HG03135 (cell line): Measurements from ENCODE around the gene NSMF.
"Not testable (repeated sequence)": the region's sequence is repeated elsewhere in the genome, so short reads cannot be mapped to it uniquely, and the experiment has no call there.

ENCODE experiments used
- ATAC-seq: cut with Tn5 transposase; IDR thresholded peaks from one replicate; pipeline ENCODE4 v1.9.1; 2021; ENCODE audit warnings: mild to moderate bottlenecking, moderate library complexity; ENCODE audit not compliant: unreplicated experiment

NSMF gene

GRCh38 chr9:137459601-137460362 lies 648 bp upstream of the NSMF start:
- ATAC-seq = no peak

DNA sequence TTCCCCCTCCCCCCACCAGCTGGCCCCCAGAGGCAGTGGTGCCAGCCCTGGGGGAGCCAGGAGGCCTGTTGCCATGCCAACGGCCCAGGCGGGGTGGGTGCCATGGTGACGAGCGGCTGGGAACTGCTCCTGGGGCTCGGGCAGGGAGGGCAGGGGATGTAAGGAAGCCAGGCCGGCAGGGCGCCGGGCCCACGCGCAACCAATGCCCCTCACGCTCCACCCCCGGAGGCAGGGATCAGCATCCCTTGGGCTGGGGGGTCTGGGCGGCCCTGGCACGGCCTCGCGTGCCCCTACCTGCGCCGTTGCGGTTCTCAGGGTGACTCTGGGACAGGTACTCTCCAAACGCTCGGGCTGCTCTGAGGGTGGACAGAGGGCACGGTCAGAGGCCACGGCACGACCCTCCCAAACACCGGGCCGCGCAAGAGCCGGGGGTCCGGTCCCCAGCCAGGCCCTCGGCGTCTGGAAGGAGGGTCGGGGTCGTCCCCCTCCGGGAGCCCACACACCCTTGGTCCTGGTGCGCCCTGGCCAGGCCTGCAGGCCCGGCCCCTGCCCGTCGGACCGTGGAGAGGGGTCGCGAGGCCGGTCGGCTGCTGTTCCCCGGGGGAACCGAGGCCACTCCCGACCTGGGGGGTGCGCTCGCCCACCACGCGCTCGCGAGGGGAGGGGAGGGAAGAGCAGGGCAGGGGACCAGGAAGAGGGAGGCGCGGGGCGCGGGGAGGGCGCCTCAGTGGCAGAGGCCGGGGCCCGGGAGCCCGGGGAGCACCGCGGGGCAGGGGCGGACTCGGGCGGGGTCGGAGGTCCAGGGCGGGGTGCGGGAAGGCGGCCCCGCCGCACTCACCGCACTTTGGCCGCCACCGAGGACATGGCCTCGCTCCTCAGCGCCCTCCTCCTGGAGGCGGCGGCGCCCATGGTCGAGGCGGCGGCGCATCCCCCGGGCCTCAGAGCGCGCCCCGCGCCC lies 661 bp downstream of the NSMF start:
- ATAC-seq = peak; percentile 7

GRCh38 chr9:137457406-137458193 lies 1.5 kb downstream of the NSMF start:
- no peak for ATAC-seq

DNA sequence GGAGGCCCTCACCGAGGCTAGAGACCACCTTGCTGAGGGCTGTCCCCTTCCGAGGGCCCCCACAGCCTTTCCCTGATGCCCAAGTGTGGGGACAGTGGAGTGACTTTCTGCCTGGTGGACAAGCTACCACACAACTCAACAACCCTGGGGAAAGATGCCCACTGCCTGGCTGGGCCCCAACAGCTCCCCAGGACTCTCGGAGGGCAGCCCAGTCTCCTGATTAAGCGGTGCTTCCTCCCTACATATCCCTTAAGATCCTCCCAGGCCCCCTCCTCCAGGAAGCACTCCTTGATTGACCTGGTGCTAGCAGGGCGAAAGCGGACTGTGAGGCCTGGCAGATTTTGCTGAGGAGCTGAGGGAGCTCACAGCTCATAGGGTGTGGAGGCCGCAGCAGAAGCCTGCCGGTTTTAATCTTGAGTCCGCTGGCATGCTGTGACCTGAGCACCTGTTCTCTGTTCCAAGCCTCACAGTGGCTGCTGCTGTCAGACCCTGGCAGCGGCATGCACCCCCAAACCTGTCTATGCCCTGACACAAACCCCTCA lies 2.2 kb downstream of the NSMF start:
- ATAC-seq = no peak

DNA sequence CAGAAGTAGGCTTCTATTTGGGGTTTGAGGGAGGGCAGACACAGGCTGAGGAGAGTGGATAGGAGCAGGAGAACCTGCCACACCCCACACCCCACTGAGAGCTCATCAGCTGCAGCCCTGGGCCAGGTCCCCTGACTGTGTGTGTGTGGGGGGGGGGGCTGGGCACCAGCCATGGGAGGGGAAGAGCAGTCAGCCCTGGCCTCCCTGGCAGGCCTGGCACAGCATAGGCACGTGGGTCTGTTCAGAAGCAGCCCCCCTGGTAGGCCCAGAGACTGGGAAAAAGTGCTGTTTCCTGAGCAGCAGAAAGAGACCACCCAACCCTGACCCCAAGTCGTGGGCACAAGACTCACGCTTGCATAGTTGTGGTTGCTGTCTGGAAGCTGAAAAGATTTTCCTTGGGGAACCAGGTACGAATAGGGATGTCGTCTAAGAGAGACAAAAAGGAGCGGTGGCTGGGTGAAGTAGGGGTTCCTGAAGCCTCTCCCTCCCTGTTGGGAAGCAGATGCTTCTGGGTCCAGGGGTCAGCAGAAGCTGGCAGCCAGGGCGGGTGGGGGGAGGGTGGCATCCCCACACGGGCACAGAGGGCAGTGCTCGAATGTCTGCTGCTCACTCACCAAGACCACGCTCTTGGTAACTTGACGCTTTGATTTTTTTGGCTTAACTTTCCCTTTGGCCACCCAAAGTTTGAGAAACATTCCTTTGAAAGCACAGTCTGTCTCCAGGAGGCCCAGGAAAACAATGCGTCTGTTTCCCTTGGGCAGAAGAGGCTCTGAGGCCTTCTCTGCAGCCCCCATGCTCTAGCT lies 2.9 kb downstream of the NSMF start:
- no peak for ATAC-seq

DNA sequence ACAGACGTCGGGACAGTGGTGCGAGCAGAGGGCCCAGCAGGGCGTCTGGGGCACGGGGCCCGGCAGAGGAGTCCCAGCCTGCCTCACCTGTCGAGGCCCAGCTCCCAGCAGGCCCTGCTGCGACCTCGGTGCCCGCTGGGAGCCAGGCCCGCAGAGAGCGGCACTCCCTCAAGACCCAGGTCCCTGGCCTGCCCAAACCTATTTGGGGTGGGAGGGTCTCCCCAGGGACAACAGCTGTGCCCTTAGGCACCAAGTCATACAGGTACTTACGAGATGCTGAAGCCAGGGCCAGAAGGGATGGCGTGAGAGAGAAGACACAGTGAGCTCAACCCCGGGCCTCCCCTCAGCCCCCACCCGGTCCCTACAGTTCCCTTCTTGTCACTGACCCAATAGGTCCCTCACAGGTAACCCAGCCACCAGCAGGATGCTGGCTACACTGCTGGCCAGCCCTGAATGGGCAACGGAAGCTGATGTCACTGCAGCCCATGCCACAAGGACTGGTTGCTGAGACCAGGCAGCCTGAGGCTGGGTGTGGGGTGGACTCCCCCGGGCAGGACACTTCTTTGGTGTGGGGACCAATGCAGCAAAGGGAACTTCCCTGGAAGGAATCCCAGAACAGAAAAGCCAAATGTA lies 3.7 kb downstream of the NSMF start:
- ATAC-seq = no peak

GRCh38 chr9:137454597-137455358 lies 4.4 kb downstream of the NSMF start:
- no peak for ATAC-seq

GRCh38 chr9:137454145-137454596 lies 5.0 kb downstream of the NSMF start:
- ATAC-seq = no peak

DNA sequence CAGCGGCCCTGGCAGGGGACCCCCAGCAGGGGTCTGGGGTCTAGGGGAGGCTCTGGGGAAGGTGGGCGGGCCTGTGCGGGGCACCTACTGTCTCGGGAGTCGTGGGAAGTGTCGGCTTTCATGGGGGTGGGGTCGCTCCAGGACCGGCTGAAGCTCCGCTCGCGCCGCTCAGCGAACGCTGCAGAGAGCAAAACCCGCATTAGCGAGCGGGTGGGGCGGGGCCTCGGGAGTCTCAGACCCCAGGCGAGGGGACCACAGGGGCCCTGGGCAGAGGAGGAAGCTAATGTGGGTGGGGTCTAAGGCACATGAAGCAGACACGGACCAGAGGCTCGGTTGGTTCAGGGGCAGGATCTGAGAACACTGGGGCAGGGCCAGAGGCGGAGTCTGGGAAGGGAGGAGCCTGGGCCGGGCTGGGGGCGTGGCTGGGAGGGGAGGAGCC lies 5.5 kb downstream of the NSMF start:
- ATAC-seq = no peak

DNA sequence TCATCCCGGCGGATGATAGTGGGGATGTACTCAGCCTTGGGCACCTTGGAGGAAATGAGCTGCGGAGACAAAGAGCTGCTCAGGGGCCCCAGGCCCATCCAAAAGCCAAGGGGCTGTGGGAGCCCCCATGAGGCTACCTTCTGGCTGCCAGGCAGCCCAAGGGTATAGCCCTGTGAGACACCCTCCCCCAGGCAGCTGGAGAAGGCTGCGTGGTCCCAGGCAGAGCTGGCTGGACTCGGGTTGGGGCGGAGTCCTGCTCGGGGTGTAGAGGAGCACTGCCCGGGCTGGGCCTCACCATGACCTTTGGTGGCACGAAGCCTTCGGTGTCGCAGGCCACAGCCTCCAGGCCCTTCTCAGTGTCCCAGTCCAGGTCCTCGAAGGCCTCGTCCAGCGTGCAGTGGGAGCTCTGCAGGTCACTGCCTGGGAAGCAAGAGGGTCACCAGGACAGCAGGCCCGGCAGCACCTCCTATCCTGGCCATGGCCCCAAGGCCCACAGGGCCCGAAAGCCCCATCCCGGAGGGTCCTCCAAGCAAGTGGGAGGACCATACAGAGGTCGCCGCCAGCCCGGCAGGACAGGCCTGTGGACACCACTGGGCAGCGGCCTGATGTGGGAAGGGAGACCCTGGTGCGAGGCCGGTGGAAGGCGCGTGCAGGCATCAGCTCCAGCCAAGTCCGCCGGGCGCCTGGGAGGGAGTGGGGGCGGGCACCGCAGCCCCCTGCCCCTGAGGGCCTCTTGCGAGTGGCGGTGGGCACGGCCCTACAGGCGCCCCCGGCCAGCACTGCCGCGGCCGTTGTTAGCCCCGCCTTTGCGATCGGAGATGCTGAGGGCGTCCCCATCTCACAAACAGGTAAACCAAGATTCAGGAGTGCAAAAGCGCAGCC lies 6.1 kb downstream of the NSMF start:
- no peak for ATAC-seq

- ATAC-seq = no peak
These were observed 7.0 kb downstream of the NSMF start for GRCh38 chr9:137452006-137452760.

GRCh38 chr9:137451264-137452005 lies 7.7 kb downstream of the NSMF start:
- ATAC-seq = not testable (repeated sequence)

DNA sequence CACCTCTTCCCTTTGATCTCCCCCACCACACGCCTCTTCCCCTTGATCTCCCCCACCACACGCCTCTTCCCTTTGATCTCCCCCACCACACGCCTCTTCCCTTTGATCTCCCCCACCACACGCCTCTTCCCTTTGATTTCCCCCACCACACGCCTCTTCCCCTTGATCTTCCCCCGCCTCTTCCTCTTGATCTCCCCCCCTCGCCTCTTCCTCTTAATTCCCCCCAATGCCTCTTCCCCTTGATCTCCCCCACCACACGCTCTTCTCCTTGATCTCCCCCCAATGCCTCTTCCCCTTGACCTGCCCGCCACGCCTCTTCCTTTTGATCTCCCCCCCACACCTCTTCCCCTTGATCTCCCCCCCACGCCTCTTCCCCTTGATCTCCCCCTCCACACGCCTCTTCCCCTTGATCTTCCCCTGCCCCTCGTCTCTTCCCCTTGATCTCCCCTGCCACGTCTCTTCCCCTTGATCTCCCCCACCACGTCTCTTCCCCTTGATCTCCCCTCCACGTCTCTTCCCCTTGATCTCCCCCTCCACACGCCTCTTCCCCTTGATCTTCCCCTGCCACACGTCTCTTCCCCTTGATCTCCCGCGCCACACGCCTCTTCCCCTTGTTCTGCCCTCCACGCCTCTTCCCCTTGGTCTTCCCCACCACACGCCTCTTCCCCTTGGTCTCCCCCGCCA lies 8.5 kb downstream of the NSMF start:
- ATAC-seq = not testable (repeated sequence)

- ATAC-seq = no peak
These were observed 9.1 kb downstream of the NSMF start for GRCh38 chr9:137449931-137450538.
